Activated CD4-positive, alpha-beta memory T cell treated with anti-CD3 and anti-CD28 coated beads, Interleukin-2, amount 10 ng/mL, durations not matched to agents 7 days and 5 days (primary cell): ENCODE results near the gene GKAP1. TPM values are rescaled to one million over a fixed set of nuclear protein-coding genes. Genes with fewer than 3 reads are reported as not detected.
"Not testable (repeated sequence)": the region's sequence is repeated elsewhere in the genome, so short reads cannot be mapped to it uniquely, and the experiment has no call there.

Source experiments
- CTCF ChIA-PET: fragments of 350-600 bp; sonication (Branson Sonifier 250); formaldehyde crosslinking; loops from one replicate; lab custom pipeline; 2021; ENCODE audit warnings: antibody characterized with exemption, inconsistent platforms; lab: Charles Lee
- POLR2A ChIA-PET: fragments of 350-600 bp; sonication (Branson Sonifier 250); formaldehyde crosslinking; loops from one replicate; lab custom pipeline; 2021; ENCODE audit warnings: antibody characterized with exemption; lab: Charles Lee
- DNase-seq: peaks from one replicate; pipeline ENCODE4 v3.0.0-alpha.2; 2020
- H3K27ac Mint-ChIP-seq: one replicate; pipeline ENCODE4 v1.8.0; 2021; ENCODE audit warnings: mild to moderate bottlenecking, mixed read lengths
- H3K27me3 Mint-ChIP-seq: one replicate; pipeline ENCODE4 v1.8.0; 2021; ENCODE audit warnings: mixed read lengths
- H3K36me3 Mint-ChIP-seq: one replicate; pipeline ENCODE4 v1.8.0; 2021; ENCODE audit warnings: low read depth, mixed read lengths
- H3K4me1 Mint-ChIP-seq: one replicate; pipeline ENCODE4 v1.8.0; 2021; ENCODE audit warnings: mixed read lengths
- H3K4me3 Mint-ChIP-seq: one replicate; pipeline ENCODE4 v1.8.0; 2021; ENCODE audit warnings: mild to moderate bottlenecking, mixed read lengths
- H3K9me3 Mint-ChIP-seq: one replicate; pipeline ENCODE4 v1.8.0; 2021; ENCODE audit warnings: mixed read lengths
- total RNA-seq, 2 experiments: library from RNA; stranded (reverse); gene quantifications; one replicate each; pipeline ENCODE4 v1.2.3, GENCODE V29; 2021

GKAP1 gene
- total RNA-seq, 2 experiments from 2014 or later: 3.8 to 4.3 TPM

DNA sequence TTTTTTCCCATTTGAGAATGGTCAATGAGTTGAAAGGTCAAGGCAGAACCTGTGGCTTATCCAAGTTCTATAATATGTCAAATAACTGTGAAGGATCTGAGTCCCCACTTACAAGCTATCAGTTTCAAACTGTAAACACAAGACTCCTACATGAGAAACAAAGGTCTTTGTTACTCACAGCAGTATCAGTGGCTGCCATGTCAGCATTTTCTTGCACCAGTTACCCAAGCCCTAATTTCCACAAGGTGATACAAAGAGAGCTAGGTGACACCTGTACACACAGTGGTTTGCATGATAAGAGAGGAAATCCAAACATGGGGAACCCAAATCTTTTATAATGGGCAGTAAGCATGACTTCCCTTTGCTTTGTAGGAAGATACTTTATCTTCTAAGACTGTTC, 101.8 kb downstream of the GKAP1 start:
- POLR2A ChIA-PET: no interaction called here

GRCh38 chr9:83715221-83715620, 102.3 kb downstream of the GKAP1 start:
- ChIA-PET POLR2A (no interaction called here), CTCF (no interaction called here)
- H3K27ac Mint-ChIP-seq: no peak overlapping the region
- DNase-seq: no peak
- H3K27me3 Mint-ChIP-seq: no peaks in the 10 kb centered on the region
- no peak overlapping the region for H3K4me3 Mint-ChIP-seq
- H3K9me3 Mint-ChIP-seq: no peaks in the 10 kb centered on the region
- no peaks in the 10 kb centered on the region for H3K36me3 Mint-ChIP-seq
- no peaks in the 10 kb centered on the region for H3K4me1 Mint-ChIP-seq

More for the DNA sequence above, 101.8 kb downstream of the GKAP1 start:
- Mint-ChIP-seq H3K36me3 (no peaks in the 10 kb centered on the region), H3K9me3 (no peaks in the 10 kb centered on the region), H3K4me3 (no peak overlapping the region), H3K4me1 (no peaks in the 10 kb centered on the region), H3K27me3 (no peaks in the 10 kb centered on the region), H3K27ac (no peak overlapping the region)
- DNase-seq: no peak
- CTCF ChIA-PET: no interaction called here

DNA sequence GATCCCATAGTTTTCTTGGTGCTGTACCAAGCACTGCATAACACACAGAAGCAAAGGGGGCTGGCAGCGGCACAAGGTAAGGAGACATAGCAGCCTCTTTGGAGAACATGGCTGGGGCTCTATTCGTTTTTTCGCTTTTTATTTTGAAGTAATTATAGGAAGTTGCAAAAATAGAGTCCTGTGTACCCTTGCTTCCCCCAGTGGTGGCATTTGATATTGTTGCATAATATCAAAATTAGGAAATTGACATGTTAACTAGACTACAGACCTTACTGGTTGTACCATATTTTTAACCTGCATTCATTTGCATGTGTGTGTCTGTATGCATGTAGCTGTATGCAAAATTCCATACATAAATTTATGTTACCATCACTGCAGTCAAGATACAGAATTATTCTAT, 103.2 kb downstream of the GKAP1 start:
- Mint-ChIP-seq H3K36me3 (no peaks in the 10 kb centered on the region), H3K27ac (no peak overlapping the region), H3K9me3 (no peaks in the 10 kb centered on the region), H3K4me3 (no peak overlapping the region), H3K27me3 (no peaks in the 10 kb centered on the region), H3K4me1 (peaks cover 2% of the 10 kb centered on the region)
- ChIA-PET CTCF (no interaction called here), POLR2A (no interaction called here)
- DNase-seq: no peak

GRCh38 chr9:83708515-83709158, 108.9 kb downstream of the GKAP1 start:
- Mint-ChIP-seq H3K36me3 (peaks cover 24% of the 10 kb centered on the region), H3K4me3 (peak overlapping the region; percentile 85), H3K27me3 (no peaks in the 10 kb centered on the region), H3K27ac (peak overlapping the region; percentile 98), H3K4me1 (peaks cover 35% of the 10 kb centered on the region), H3K9me3 (no peaks in the 10 kb centered on the region)
- CTCF ChIA-PET: interaction anchor here (0.8 to 3.3 kb wide), 9 partner anchors 9 to 212 kb away, joined by 3 to 20 read pairs (median 4); partner anchors contain the start of genes IDNK and KIF27
- DNase-seq: peak; percentile 62
- POLR2A ChIA-PET: interaction anchor here (0.6 to 4.1 kb wide), 30 partner anchors 9 to 271 kb away, joined by 3 to 79 read pairs (median 4); partner anchors contain the start of genes HNRNPK, IDNK, KIF27 and RMI1

- Mint-ChIP-seq H3K9me3 (no peaks in the 10 kb centered on the region), H3K4me1 (peaks cover 36% of the 10 kb centered on the region), H3K4me3 (peak within 1 kb of the TSS; percentile 85), H3K27me3 (no peaks in the 10 kb centered on the region), H3K27ac (peak within 1 kb of the TSS; percentile 98), H3K36me3 (peaks cover 25% of the 10 kb centered on the region)
- POLR2A ChIA-PET: interaction anchor here (0.5 to 4.1 kb wide), 32 partner anchors 9 to 272 kb away, joined by 3 to 79 read pairs (median 4); partner anchors contain the start of genes HNRNPK, IDNK, KIF27 and RMI1
- peak; percentile 92 for DNase-seq
- CTCF ChIA-PET: interaction anchor here (0.8 to 3.3 kb wide), 11 partner anchors 8 to 213 kb away, joined by 3 to 20 read pairs (median 4); partner anchors contain the start of genes IDNK and KIF27
These were observed 109.6 kb downstream of the GKAP1 start, which contains the start of gene UBQLN1 for GRCh38 chr9:83707768-83708514. Gene UBQLN1 (minus strand): TSS chr9:83707958. CDS start chr9:83707679, 279 bp downstream.

- Mint-ChIP-seq H3K36me3 (peaks cover 28% of the 10 kb centered on the region), H3K27ac (peak overlapping the region; percentile 98), H3K4me1 (peaks cover 38% of the 10 kb centered on the region), H3K4me3 (peak overlapping the region; percentile 85), H3K9me3 (no peaks in the 10 kb centered on the region), H3K27me3 (no peaks in the 10 kb centered on the region)
- POLR2A ChIA-PET: interaction anchor here (1.0 to 4.1 kb wide), 20 partner anchors 9 to 272 kb away, joined by 3 to 79 read pairs (median 4); partner anchors contain the start of genes HNRNPK, IDNK, KIF27 and RMI1
- DNase-seq: no peak
- CTCF ChIA-PET: interaction anchor here (0.6 to 3.3 kb wide), 7 partner anchors 8 to 213 kb away, joined by 3 to 20 read pairs (median 4); partner anchors contain the start of gene IDNK
These were observed 110.1 kb downstream of the GKAP1 start for GRCh38 chr9:83707518-83707767.

DNA sequence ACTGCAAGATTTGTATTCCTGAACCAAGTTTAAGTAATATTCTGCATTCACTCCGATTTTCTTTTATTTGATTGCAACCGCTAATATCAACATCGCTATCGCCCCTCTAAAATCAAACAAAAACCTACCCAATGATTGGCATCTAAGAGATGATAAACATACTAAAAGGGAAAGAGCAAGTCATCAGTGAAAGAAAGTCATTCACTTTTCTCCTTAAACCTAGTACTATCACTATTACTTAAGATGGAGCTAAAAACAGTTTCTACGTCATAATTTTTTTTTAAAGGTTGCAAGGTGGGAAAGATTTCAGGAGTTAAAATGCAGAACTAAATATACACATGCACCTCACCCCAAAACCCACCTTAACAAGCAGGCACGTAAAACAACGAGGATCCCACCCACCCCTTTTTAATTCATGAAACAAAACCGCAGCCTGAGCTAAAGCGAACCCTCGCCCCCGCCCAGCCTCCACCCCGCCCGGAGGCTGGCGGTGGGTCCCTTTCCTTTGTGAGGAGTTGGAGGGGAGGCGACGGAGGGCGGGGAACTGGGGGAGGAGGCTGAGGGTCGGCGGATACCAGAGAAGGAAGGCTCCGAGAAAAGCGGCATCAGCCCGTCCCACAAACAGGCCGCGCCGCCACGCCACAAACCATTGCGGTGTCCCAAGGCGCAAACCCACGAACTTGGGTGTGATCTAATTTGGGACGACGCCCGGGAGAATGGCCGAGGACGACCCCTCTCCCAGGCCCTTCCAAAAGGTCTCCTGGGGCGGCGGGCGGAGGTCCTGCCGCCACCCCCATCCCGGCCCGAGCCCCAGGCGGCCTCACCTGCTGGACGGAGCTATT, 110.7 kb downstream of the GKAP1 start:
- Mint-ChIP-seq H3K27ac (peak overlapping the region; percentile 98), H3K9me3 (no peaks in the 10 kb centered on the region), H3K36me3 (peaks cover 28% of the 10 kb centered on the region), H3K27me3 (no peaks in the 10 kb centered on the region), H3K4me3 (peak overlapping the region; percentile 85), H3K4me1 (peaks cover 42% of the 10 kb centered on the region)
- ChIA-PET POLR2A (interaction anchor here (0.6 to 4.1 kb wide), 17 partner anchors 8 to 299 kb away, joined by 3 to 79 read pairs (median 5); partner anchors contain the start of genes HNRNPK, IDNK, KIF27 and RMI1), CTCF (interaction anchor here (0.6 to 3.3 kb wide), 7 partner anchors 7 to 214 kb away, joined by 3 to 20 read pairs (median 4); partner anchors contain the start of gene IDNK)
- peak; percentile 75 for DNase-seq

- peaks cover 54% of the 10 kb centered on the region for H3K4me1 Mint-ChIP-seq
- H3K36me3 Mint-ChIP-seq: peaks cover 31% of the 10 kb centered on the region
- POLR2A ChIA-PET, H3K9me3 Mint-ChIP-seq, H3K27me3 Mint-ChIP-seq, CTCF ChIA-PET: not testable (repeated sequence)
- H3K27ac Mint-ChIP-seq: peak overlapping the region; percentile 98
- DNase-seq: peak; percentile 46
- peak overlapping the region; percentile 85 for H3K4me3 Mint-ChIP-seq
These were observed 112.3 kb downstream of the GKAP1 start for GRCh38 chr9:83705219-83705651.

GRCh38 chr9:83701769-83702168, 115.8 kb downstream of the GKAP1 start:
- Mint-ChIP-seq H3K9me3 (no peaks in the 10 kb centered on the region), H3K4me1 (peaks cover 60% of the 10 kb centered on the region), H3K27me3 (no peaks in the 10 kb centered on the region), H3K4me3 (no peak overlapping the region), H3K27ac (no peak overlapping the region), H3K36me3 (peaks cover 29% of the 10 kb centered on the region)
- no peak for DNase-seq
- POLR2A ChIA-PET: no interaction called here
- CTCF ChIA-PET: interaction anchor here (1.3 kb wide), 1 partner anchor 16 kb away, joined by 3 read pairs; no protein-coding TSS in a partner anchor

DNA sequence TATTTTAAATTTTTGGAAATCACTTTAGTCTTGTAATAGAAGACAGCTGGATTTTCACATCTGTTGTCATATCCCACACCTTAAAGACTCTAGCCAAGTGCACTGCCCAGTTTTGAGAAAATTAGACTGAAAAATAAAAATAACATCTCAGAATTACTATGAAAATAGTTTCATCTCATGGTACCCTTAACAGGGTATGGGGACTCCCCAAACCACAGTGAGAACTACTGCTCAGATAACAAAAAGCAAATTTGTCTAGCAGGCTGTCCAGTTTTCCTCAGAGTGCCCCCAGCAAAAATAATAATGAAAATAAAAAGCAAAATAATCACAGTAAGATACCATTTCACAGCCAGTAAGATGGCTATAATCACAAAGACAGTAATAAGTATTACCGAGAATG, 116.3 kb downstream of the GKAP1 start:
- no peaks in the 10 kb centered on the region for H3K27me3 Mint-ChIP-seq
- CTCF ChIA-PET: interaction anchor here (1.3 kb wide), 1 partner anchor 16 kb away, joined by 3 read pairs; no protein-coding TSS in a partner anchor
- peaks cover 24% of the 10 kb centered on the region for H3K36me3 Mint-ChIP-seq
- no peaks in the 10 kb centered on the region for H3K9me3 Mint-ChIP-seq
- peaks cover 57% of the 10 kb centered on the region for H3K4me1 Mint-ChIP-seq
- no peak overlapping the region for H3K4me3 Mint-ChIP-seq
- no peak overlapping the region for H3K27ac Mint-ChIP-seq
- DNase-seq: no peak
- POLR2A ChIA-PET: no interaction called here

DNA sequence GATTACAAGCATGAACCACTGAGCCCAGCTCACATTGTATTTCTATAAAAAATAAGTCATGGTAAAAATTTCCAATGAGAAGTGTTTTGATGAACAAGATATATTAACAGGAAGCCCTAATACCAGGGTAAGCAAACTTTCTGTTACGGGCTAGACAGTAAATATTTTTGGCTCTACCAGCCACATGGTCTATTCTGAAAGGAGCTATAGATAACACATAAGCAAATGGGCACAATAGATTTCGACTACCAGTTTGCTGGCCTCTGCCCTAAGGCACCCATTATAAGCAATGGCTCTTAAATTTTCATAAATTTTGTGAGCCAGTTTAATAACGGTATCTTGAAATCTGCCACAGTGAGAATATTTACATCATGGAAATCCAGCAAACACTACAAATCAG, 118.0 kb downstream of the GKAP1 start:
- H3K27ac Mint-ChIP-seq: no peak overlapping the region
- H3K36me3 Mint-ChIP-seq: peaks cover 9% of the 10 kb centered on the region
- ChIA-PET CTCF (interaction anchor here (1.5 to 1.8 kb wide), 2 partner anchors 8 to 50 kb away, joined by 4 to 5 read pairs; partner anchors contain the start of gene UBQLN1), POLR2A (interaction anchor here (0.7 to 2.4 kb wide), 4 partner anchors 8 to 60 kb away, joined by 3 to 20 read pairs (median 3); partner anchors contain the start of gene UBQLN1)
- H3K9me3 Mint-ChIP-seq: no peaks in the 10 kb centered on the region
- no peaks in the 10 kb centered on the region for H3K27me3 Mint-ChIP-seq
- peaks cover 42% of the 10 kb centered on the region for H3K4me1 Mint-ChIP-seq
- DNase-seq: no peak
- no peak overlapping the region for H3K4me3 Mint-ChIP-seq
